ENCODE results near the gene SORCS1. TPM values are rescaled to one million over a fixed set of nuclear protein-coding genes. Genes with fewer than 3 reads are reported as not detected.

SORCS1 gene
- total RNA-seq, 1 donor = not detected

- H3K4me3 ChIP-seq (ENCODE audit: low read depth, low read length) = no peak overlapping the region
- no peak for TF ChIP-seq CTCF (IDR thresholded peaks at IDR 0.05; ENCODE audit: insufficient read depth, low read depth, low read length)
Observed at GRCh38 chr10:106577756-106578155, 586.8 kb downstream of the SORCS1 start.

GRCh38 chr10:106577266-106577665 lies 587.2 kb downstream of the SORCS1 start:
- no peak overlapping the region for H3K4me3 ChIP-seq (ENCODE audit: low read depth, low read length)
- no peak for DNase-seq (ENCODE audit: low read depth)
- no peak for TF ChIP-seq CTCF (IDR thresholded peaks at IDR 0.05; ENCODE audit: insufficient read depth, low read depth, low read length)

More at GRCh38 chr10:106577756-106578155, 586.8 kb downstream of the SORCS1 start:
- no peak for DNase-seq (ENCODE audit: low read depth)

- DNase-seq (ENCODE audit: low read depth) = no peak
- no peak overlapping the region for H3K4me3 ChIP-seq (ENCODE audit: low read depth, low read length)
- no peak for TF ChIP-seq CTCF (IDR thresholded peaks at IDR 0.05; ENCODE audit: insufficient read depth, low read depth, low read length)
Observed at GRCh38 chr10:106576534-106576933, 588.0 kb downstream of the SORCS1 start.

- TF ChIP-seq CTCF (IDR thresholded peaks at IDR 0.05; ENCODE audit: insufficient read depth, low read depth, low read length) = no peak
- peak; percentile 26 for DNase-seq (ENCODE audit: low read depth)
- no peak overlapping the region for H3K4me3 ChIP-seq (ENCODE audit: low read depth, low read length)
Observed at GRCh38 chr10:106573106-106573505, 591.4 kb downstream of the SORCS1 start.

- peak; percentile 28 for DNase-seq (ENCODE audit: low read depth)
- peak; percentile 34 for TF ChIP-seq CTCF (IDR thresholded peaks at IDR 0.05; ENCODE audit: insufficient read depth, low read depth, low read length)
- H3K4me3 ChIP-seq (ENCODE audit: low read depth, low read length) = no peak overlapping the region
Observed at GRCh38 chr10:106571192-106571946, 593.1 kb downstream of the SORCS1 start.

- no peak for TF ChIP-seq CTCF (IDR thresholded peaks at IDR 0.05; ENCODE audit: insufficient read depth, low read depth, low read length)
- DNase-seq (ENCODE audit: low read depth) = no peak
- no peak overlapping the region for H3K4me3 ChIP-seq (ENCODE audit: low read depth, low read length)
Observed at GRCh38 chr10:106570268-106570667, 594.2 kb downstream of the SORCS1 start.

GRCh38 chr10:106567629-106568028 lies 596.9 kb downstream of the SORCS1 start:
- no peak overlapping the region for H3K4me3 ChIP-seq (ENCODE audit: low read depth, low read length)
- DNase-seq (ENCODE audit: low read depth) = no peak

More at GRCh38 chr10:106567629-106568028, 596.9 kb downstream of the SORCS1 start:
- TF ChIP-seq CTCF (IDR thresholded peaks at IDR 0.05; ENCODE audit: insufficient read depth, low read depth, low read length) = no peak
